SK-N-DZ (cell line): Measurements from ENCODE around the gene SSX7. TPM values are rescaled to one million over a fixed set of nuclear protein-coding genes. Genes with fewer than 3 reads are reported as not detected.
"Not testable (repeated sequence)": the region's sequence is repeated elsewhere in the genome, so short reads cannot be mapped to it uniquely, and the experiment has no call there.

ENCODE experiments used
- DNase-seq: peaks from one replicate; pipeline ENCODE4 v3.0.0-alpha.2; 2015; ENCODE audit warnings: low spot score
- polyA plus RNA-seq, 2 experiments: library from polyadenylated mRNA; depleted of rRNA; stranded (reverse); fragments of >200 nt; gene quantifications; 2 replicates each; pipeline ENCODE4 v1.2.3, GENCODE V29; 2014
- small RNA-seq, 2 experiments: library from RNA; depleted of rRNA; stranded (forward); fragments of <200 nt; gene quantifications; one replicate each; pipeline ENCODE3, GENCODE V24; 2014

SSX7 gene
- not detected in 2 replicates for polyA plus RNA-seq (2014; cell fraction: cytosol; rRNA removed)
- polyA plus RNA-seq (2014; cell fraction: nucleus; rRNA removed) = not detected in 2 replicates

GRCh38 chrX:52654800-52655199 lies at the start of gene SSX7:
Gene SSX7 (minus strand): TSS chrX:52654900. CDS start chrX:52653472, 1,428 bp downstream.
- not testable (repeated sequence) for DNase-seq

- not testable (repeated sequence) for DNase-seq
Measured at GRCh38 chrX:52692034-52692433, 37.3 kb upstream of the SSX7 start.

- DNase-seq = not testable (repeated sequence)
Measured at GRCh38 chrX:52662218-52662617, 7.5 kb upstream of the SSX7 start.

GRCh38 chrX:52655475-52655874 lies 775 bp upstream of the SSX7 start:
- DNase-seq = not testable (repeated sequence)

- DNase-seq = not testable (repeated sequence)
Measured at GRCh38 chrX:52650676-52651075, 4.0 kb downstream of the SSX7 start.

- DNase-seq = not testable (repeated sequence)
Measured at GRCh38 chrX:52648956-52649355, 5.7 kb downstream of the SSX7 start.

GRCh38 chrX:52628483-52628882 lies 26.2 kb downstream of the SSX7 start:
- DNase-seq = not testable (repeated sequence)

GRCh38 chrX:52620661-52621060 lies 34.0 kb downstream of the SSX7 start:
- DNase-seq = not testable (repeated sequence)

- no peak for DNase-seq
Measured at GRCh38 chrX:52608961-52609360, 45.7 kb downstream of the SSX7 start.

GRCh38 chrX:52603151-52603550 lies 51.5 kb downstream of the SSX7 start:
- DNase-seq = not testable (repeated sequence)

- DNase-seq = no peak
Measured at GRCh38 chrX:52598886-52599285, 55.8 kb downstream of the SSX7 start.

- no peak for DNase-seq
Measured at GRCh38 chrX:52594658-52595057, 60.0 kb downstream of the SSX7 start.

Small RNA genes lying within 50 kb of the gene (small RNA-seq; reads per million reads assigned to genes)
- gene AL450023.3 = 0 reads per million in 2 experiments
- 0 reads per million in 2 experiments for gene RNA5SP504
